ENCODE results near the gene MTHFSD. TPM values are rescaled to one million over a fixed set of nuclear protein-coding genes. Genes with fewer than 3 reads are reported as not detected.

Gene MTHFSD
- total RNA-seq, 1 donor from 2014 or later: 35.0 TPM

DNA sequence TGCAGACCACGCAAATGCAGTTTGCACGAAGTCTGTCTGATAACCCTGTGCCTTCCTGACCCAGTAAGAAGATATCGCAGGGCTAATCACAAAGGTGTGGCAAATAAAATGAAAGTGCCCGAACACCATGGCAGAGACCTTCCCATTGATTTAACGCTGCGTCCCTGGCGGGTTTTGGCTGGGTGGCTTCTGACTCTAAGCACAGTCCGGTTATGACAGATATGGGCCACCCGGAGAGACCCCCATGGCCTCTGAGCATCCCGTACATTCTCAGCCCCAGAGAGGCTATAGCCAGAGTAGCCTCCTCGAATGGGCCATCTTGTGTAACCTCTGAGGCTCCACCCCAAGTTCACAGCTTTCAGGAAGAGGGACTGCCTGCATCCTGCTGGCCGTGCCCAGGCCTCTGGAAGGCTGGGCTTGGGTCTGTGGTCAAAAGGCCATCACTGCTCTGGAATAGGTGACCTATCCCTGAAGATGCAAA is 17.0 kb upstream of the MTHFSD start:
- Mint-ChIP-seq H3K4me1 (peaks cover 15% of the 10 kb centered on the region), H3K9me3 (no peaks in the 10 kb centered on the region), H3K27me3 (peaks cover 69% of the 10 kb centered on the region), H3K4me3 (no peak overlapping the region), H3K36me3 (ENCODE audit: low read depth) (no peaks in the 10 kb centered on the region), H3K27ac (no peak overlapping the region)
- no peak for DNase-seq
- intact Hi-C loops (cut with micrococcal nuclease): no loop called here
- TF ChIP-seq, protein P1, sequence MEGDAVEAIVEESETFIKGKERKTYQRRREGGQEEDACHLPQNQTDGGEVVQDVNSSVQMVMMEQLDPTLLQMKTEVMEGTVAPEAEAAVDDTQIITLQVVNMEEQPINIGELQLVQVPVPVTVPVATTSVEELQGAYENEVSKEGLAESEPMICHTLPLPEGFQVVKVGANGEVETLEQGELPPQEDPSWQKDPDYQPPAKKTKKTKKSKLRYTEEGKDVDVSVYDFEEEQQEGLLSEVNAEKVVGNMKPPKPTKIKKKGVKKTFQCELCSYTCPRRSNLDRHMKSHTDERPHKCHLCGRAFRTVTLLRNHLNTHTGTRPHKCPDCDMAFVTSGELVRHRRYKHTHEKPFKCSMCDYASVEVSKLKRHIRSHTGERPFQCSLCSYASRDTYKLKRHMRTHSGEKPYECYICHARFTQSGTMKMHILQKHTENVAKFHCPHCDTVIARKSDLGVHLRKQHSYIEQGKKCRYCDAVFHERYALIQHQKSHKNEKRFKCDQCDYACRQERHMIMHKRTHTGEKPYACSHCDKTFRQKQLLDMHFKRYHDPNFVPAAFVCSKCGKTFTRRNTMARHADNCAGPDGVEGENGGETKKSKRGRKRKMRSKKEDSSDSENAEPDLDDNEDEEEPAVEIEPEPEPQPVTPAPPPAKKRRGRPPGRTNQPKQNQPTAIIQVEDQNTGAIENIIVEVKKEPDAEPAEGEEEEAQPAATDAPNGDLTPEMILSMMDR (IDR thresholded peaks at IDR 0.05): no peak
- CTCF ChIA-PET: no interaction called here
- ATAC-seq (ENCODE audit: low read depth): no peak
- POLR2A ChIA-PET: no interaction called here

DNA sequence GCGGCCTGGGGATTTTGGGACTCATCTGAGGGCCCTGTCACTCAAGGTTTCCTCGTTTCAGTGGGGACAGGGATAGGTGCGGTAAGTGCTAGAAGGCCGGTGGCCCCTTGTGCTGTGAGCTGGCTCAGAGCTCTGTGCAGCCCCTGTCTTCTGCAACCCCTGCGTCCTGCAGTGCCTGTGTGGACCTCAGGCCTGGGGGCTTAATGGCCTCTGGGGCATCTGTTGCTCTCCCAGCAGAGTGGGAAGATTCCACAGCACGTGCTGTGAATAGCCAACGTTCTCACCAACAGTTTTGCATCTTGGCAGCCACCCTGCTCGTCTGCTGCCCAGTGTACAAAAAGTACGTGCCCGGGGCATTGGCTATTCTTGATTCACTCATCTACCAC is 16.5 kb upstream of the MTHFSD start:
- no peak overlapping the region for H3K27ac Mint-ChIP-seq
- ATAC-seq (ENCODE audit: low read depth) (no peak), DNase-seq (no peak)
- intact Hi-C loops (cut with micrococcal nuclease): no loop called here
- no peaks in the 10 kb centered on the region for H3K9me3 Mint-ChIP-seq
- peaks cover 66% of the 10 kb centered on the region for H3K27me3 Mint-ChIP-seq
- H3K4me3 Mint-ChIP-seq: no peak overlapping the region
- H3K36me3 Mint-ChIP-seq (ENCODE audit: low read depth): no peaks in the 10 kb centered on the region
- CTCF ChIA-PET: no interaction called here
- TF ChIP-seq, protein P1 (IDR thresholded peaks at IDR 0.05): no peak
- POLR2A ChIA-PET: no interaction called here
- H3K4me1 Mint-ChIP-seq: peaks cover 13% of the 10 kb centered on the region

DNA sequence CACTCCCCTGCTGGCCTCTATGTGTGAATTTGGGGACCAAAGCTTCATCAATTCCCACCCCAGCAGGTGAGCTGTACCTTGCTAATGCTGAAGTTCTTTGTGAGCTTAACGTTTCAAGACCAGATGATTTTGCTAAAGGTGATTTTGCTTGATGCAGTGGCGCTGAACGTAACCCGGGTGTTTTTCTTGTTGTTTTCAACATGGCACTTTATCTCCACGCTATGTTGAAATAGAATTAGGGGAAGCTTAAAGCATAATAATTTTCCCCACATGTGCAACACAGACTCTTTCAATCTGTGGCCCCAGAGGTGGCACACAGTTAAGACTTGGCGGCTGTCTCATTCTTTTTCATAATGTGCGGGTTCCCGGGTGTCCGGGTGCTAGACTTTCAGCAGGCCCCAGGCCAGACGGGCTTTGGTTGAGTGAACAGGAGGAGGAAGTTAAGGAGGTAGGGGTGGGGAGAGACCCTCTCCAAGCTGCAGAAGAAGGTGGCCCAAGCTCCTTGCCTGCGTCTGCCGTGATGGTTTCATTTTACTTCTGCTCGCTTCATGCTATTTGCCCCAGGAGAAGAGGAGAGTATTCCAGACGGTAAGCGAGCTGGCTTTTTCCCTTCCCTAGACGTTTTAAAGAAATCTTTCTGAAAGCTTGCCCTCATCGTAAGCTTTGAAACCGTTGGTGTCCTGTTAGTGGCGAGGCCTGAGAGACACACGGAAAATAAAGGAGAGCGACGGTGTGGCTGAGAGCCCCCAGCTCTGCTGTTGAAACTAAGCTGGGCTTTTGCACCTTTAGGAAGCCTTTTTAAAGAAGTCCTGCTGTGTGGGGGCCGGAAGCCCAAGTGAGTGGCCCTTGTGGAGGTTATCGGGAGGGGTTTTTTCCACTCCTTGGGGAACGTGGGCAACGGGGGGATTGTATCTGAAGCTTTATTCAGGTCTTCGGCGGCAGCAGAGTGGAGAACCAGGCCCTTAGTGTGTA is 15.8 kb upstream of the MTHFSD start:
- Mint-ChIP-seq H3K36me3 (ENCODE audit: low read depth) (no peaks in the 10 kb centered on the region), H3K27me3 (peaks cover 61% of the 10 kb centered on the region), H3K4me3 (no peak overlapping the region), H3K27ac (no peak overlapping the region), H3K9me3 (no peaks in the 10 kb centered on the region), H3K4me1 (peaks cover 13% of the 10 kb centered on the region)
- intact Hi-C loops (cut with micrococcal nuclease): no loop called here
- POLR2A ChIA-PET: interaction anchor here (0.6 kb wide), 1 partner anchor 1195 kb away, joined by 3 read pairs; the partner anchor contains the start of gene KLHDC4
- no peak for DNase-seq
- TF ChIP-seq, protein P1 (IDR thresholded peaks at IDR 0.05): no peak
- CTCF ChIA-PET: no interaction called here
- no peak for ATAC-seq (ENCODE audit: low read depth)

DNA sequence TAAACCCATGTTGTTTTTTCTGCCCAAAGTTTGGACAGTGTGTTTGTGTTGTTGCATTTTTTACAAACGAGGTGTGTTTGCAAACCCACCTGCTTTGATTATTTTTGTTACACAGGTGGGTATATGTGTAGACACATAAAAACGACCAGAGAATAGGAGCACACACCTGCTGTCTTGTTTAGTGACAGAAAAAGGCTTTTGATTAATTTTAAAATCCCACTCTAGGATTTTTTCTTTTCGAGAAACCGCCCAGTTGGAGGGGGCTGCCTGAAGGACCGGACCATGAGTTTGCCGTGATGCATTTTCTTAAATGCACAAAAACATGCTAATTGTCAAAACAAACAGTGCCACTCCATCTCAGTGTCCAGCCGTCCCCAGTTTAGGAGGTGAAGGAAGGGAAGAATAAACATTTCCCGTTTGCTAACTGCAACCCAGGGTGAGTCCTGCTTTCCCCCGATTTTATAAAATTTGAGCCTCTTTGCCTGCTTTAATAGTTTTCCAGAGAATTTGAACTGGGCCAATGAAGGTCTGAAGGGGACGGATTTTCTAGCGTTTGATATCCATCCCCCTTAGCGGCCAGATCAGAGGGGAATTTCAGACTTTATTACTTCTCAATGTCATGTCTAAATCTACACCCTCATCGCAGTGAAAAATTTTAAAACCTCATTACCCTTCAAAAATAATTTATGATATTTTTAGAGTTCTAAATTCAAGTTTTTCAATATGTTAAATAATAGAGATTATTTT is 14.8 kb upstream of the MTHFSD start:
- intact Hi-C loops (cut with micrococcal nuclease): loop anchor here (5.0 to 10.0 kb wide), 2 partner anchors 58 to 195 kb away; partner anchors contain the start of gene FOXF1
- Mint-ChIP-seq H3K36me3 (ENCODE audit: low read depth) (no peaks in the 10 kb centered on the region), H3K27ac (no peak overlapping the region), H3K9me3 (no peaks in the 10 kb centered on the region), H3K4me3 (no peak overlapping the region), H3K4me1 (peaks cover 13% of the 10 kb centered on the region), H3K27me3 (peaks cover 62% of the 10 kb centered on the region)
- TF ChIP-seq, protein P1 (IDR thresholded peaks at IDR 0.05): no peak
- DNase-seq (no peak), ATAC-seq (ENCODE audit: low read depth) (no peak)
- POLR2A ChIA-PET: no interaction called here
- CTCF ChIA-PET: no interaction called here

Measured in activated B cell treated with CpG ODN at 0.5 μM for 24 hours (primary cell).